Esophagus squamous epithelium (tissue), 5 donors: ENCODE measurements around the gene NIN. TPM values are rescaled to one million over a fixed set of nuclear protein-coding genes. Genes with fewer than 3 reads are reported as not detected.

Experiments used
- DNase-seq: peaks from one replicate; lab custom pipeline; 2025; lab: John Stamatoyannopoulos, UW
- H3K27ac ChIP-seq, 4 donors: fragments of 200-600 bp; sonication (generic); one replicate each; pipeline ENCODE4 v1.5.1; 2016 to 2019; ENCODE audit warnings: mild to moderate bottlenecking in 1 of 4
- H3K27me3 ChIP-seq, 4 donors: fragments of 200-600 bp; sonication (generic); 1 replicate in 3 of 4; 2 replicates in 1 of 4; pipeline versions ENCODE4 v1.5.1 to v1.6.0; 2017 to 2021; ENCODE audit warnings: antibody characterized with exemption in 1 of 4
- H3K36me3 ChIP-seq, 3 donors: fragments of 200-600 bp; sonication (generic); one replicate each; pipeline ENCODE4 v1.5.1; 2016 to 2019
- H3K4me1 ChIP-seq, 3 donors: fragments of 200-600 bp; sonication (generic); one replicate each; pipeline ENCODE4 v1.5.1; 2017 to 2019
- H3K4me3 ChIP-seq, 4 donors: fragments of 200-600 bp; sonication (generic); 1 replicate in 3 of 4; 2 replicates in 1 of 4; pipeline ENCODE4 v1.5.1; 2016 to 2019; ENCODE audit warnings: mild to moderate bottlenecking in 2 of 4, moderate library complexity in 1 of 4
- H3K9me3 ChIP-seq, 3 donors: fragments of 200-600 bp; sonication (generic); one replicate each; pipeline ENCODE4 v1.5.1; 2016 to 2019
- CTCF ChIP-seq, 6 experiments: fragments of 450-650 bp in 4 of 6; fragments of 200-600 bp in 2 of 6; sonication (generic) in 2 of 6; IDR thresholded peaks; one replicate each; pipeline ENCODE4 v1.5.1; 2016 to 2019; ENCODE audit warnings: antibody characterized with exemption in 6 of 6, mild to moderate bottlenecking in 4 of 6, moderate library complexity in 4 of 6
- POLR2A ChIP-seq, 4 donors: fragments of 450-650 bp; IDR thresholded peaks; one replicate each; pipeline ENCODE4 v1.6.1; 2017; ENCODE audit warnings: antibody characterized with exemption in 4 of 4, mild to moderate bottlenecking in 4 of 4, moderate library complexity in 3 of 4
- WGBS, 2 donors: methylation state at CpG; one replicate each; pipeline ENCODE4 v1.1.5; 2018; 5-methylcytosine and 5-hydroxymethylcytosine counted together
- intact Hi-C: fragments of 100-400 bp; cut with DNase I; formaldehyde crosslinking; loops from one replicate; pipeline ENCODE4 v1.15.0; 2022
- total RNA-seq, 4 donors: library from RNA; depleted of rRNA; stranded (reverse); fragments of >200 nt; gene quantifications; one replicate each; pipeline ENCODE4 v1.1.0, GENCODE V29; 2016
- donor health status: DM: yes; HTN: yes; CAD: no.

NIN gene
- total RNA-seq, 4 donors from 2014 or later, result 12.2 to 36.8 (median 24.5) TPM

- Histone ChIP-seq H3K4me3 (no peak overlapping the region), H3K9me3 (no peaks in the 10 kb centered on the region), H3K27me3 (no peaks in the 10 kb centered on the region), H3K4me1 (no peaks in the 10 kb centered on the region), H3K36me3 (no peaks in the 10 kb centered on the region), H3K27ac (no peak overlapping the region)
- no peak for DNase-seq
- intact Hi-C loops, result loop anchor here (10.0 kb wide), 1 partner anchor 69 kb away; no protein-coding TSS in a partner anchor
- TF ChIP-seq POLR2A (IDR thresholded peaks at IDR 0.05) (no peak), CTCF (IDR thresholded peaks at IDR 0.05) (no peak)
Observed at GRCh38 chr14:50853891-50854290, 22.9 kb upstream of the NIN start.

- Histone ChIP-seq H3K36me3 (no peaks in the 10 kb centered on the region), H3K9me3 (no peaks in the 10 kb centered on the region), H3K27me3 (no peaks in the 10 kb centered on the region), H3K4me1 (no peaks in the 10 kb centered on the region), H3K4me3 (no peak overlapping the region), H3K27ac (no peak overlapping the region)
- TF ChIP-seq CTCF (IDR thresholded peaks at IDR 0.05) (no peak), POLR2A (IDR thresholded peaks at IDR 0.05) (no peak)
- 84 to 85% methylated on average over 5 to 8 of the region's 8 CpGs for WGBS, 2 donors
- intact Hi-C loops, result no loop called here
- no peak for DNase-seq
Observed at GRCh38 chr14:50846226-50846880, 15.4 kb upstream of the NIN start.

GRCh38 chr14:50845166-50845565, 14.2 kb upstream of the NIN start:
- H3K4me3 ChIP-seq, result no peak overlapping the region
- no peak for DNase-seq
- TF ChIP-seq POLR2A (IDR thresholded peaks at IDR 0.05) (no peak), CTCF (IDR thresholded peaks at IDR 0.05) (no peak)
- no peaks in the 10 kb centered on the region for H3K36me3 ChIP-seq
- intact Hi-C loops, result no loop called here
- WGBS, 2 donors, result 47 to 79% methylated on average over 3 of the region's 3 CpGs
- H3K27ac ChIP-seq, result no peak overlapping the region
- H3K27me3 ChIP-seq, result no peaks in the 10 kb centered on the region
- H3K4me1 ChIP-seq, result no peaks in the 10 kb centered on the region
- no peaks in the 10 kb centered on the region for H3K9me3 ChIP-seq

GRCh38 chr14:50844391-50844790, 13.4 kb upstream of the NIN start:
- 91 to 97% methylated on average over 2 of the region's 2 CpGs for WGBS, 2 donors
- H3K4me1 ChIP-seq, result no peaks in the 10 kb centered on the region

More at GRCh38 chr14:50844391-50844790, 13.4 kb upstream of the NIN start:
- TF ChIP-seq POLR2A (IDR thresholded peaks at IDR 0.05) (no peak), CTCF (IDR thresholded peaks at IDR 0.05) (no peak)
- Histone ChIP-seq H3K4me3 (no peak overlapping the region), H3K27me3 (no peaks in the 10 kb centered on the region), H3K9me3 (no peaks in the 10 kb centered on the region), H3K36me3 (no peaks in the 10 kb centered on the region), H3K27ac (no peak overlapping the region)
- intact Hi-C loops, result no loop called here
- DNase-seq, result no peak
